Erythroblast (primary cell): ENCODE measurements around the gene NR2F1-AS1.

ENCODE experiments used
- GATA1 ChIP-seq: IDR thresholded peaks from 2 replicates; pipeline ENCODE4 v1.6.1; 2011; ENCODE audit warnings: low read depth, mild to moderate bottlenecking, control low read depth, low read length, moderate library complexity
- POLR2A ChIP-seq: IDR thresholded peaks from 2 replicates; pipeline ENCODE4 v1.6.1; 2011; ENCODE audit warnings: mild to moderate bottlenecking, low read length

DNA sequence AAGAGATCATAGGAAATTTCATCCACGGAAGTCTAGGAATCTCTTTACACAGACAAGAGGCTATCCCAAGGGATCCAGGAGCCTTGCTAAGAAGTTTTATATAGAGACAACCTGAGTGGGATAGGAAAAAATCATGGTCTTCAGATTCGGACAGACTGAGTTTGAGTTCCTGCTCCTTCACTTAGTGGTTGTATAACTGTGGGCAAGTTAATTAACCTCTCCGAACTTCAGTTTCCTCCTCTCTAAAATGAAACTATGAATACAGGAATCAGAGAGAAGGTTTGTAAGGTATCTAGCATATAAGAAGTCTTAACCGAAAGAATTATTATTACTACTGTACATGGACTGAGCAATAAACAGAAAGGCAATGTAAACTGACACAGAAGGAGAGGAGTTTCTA is 35.1 kb downstream of the NR2F1-AS1 start:
- no peak for TF ChIP-seq POLR2A
- TF ChIP-seq GATA1, result no peak
